Nephron progenitor cell (in vitro differentiated cells): ENCODE data around the gene PALLD.
A peak's percentile ranks its signal among the peaks of the same experiment; 100 is the strongest.

Experiments
- DNase-seq: peaks from one replicate; pipeline ENCODE4 v3.0.0; 2021
- H3K27ac Mint-ChIP-seq: 2 replicates; pipeline ENCODE4 v1.8.0; 2021; ENCODE audit warnings: mild to moderate bottlenecking, moderate library complexity, mixed read lengths
- H3K27me3 Mint-ChIP-seq: 2 replicates; pipeline ENCODE4 v1.8.0; 2021; ENCODE audit warnings: mild to moderate bottlenecking, low read depth, mixed read lengths; ENCODE audit not compliant: poor library complexity
- H3K36me3 Mint-ChIP-seq: 2 replicates; pipeline ENCODE4 v1.8.0; 2021; ENCODE audit warnings: low read depth, mixed read lengths
- H3K4me1 Mint-ChIP-seq: 2 replicates; pipeline ENCODE4 v1.8.0; 2021; ENCODE audit warnings: mixed read lengths
- H3K4me3 Mint-ChIP-seq: 2 replicates; pipeline ENCODE4 v1.8.0; 2021; ENCODE audit warnings: mild to moderate bottlenecking, moderate library complexity, mixed read lengths
- H3K9me3 Mint-ChIP-seq: 2 replicates; pipeline ENCODE4 v1.8.0; 2021; ENCODE audit warnings: mild to moderate bottlenecking, moderate library complexity, mixed read lengths
- CTCF ChIP-seq: fragments of 200-600 bp; sonication (generic); IDR thresholded peaks from 2 replicates; pipeline ENCODE4 v1.5.0; 2021; ENCODE audit warnings: antibody characterized with exemption

PALLD gene

DNA sequence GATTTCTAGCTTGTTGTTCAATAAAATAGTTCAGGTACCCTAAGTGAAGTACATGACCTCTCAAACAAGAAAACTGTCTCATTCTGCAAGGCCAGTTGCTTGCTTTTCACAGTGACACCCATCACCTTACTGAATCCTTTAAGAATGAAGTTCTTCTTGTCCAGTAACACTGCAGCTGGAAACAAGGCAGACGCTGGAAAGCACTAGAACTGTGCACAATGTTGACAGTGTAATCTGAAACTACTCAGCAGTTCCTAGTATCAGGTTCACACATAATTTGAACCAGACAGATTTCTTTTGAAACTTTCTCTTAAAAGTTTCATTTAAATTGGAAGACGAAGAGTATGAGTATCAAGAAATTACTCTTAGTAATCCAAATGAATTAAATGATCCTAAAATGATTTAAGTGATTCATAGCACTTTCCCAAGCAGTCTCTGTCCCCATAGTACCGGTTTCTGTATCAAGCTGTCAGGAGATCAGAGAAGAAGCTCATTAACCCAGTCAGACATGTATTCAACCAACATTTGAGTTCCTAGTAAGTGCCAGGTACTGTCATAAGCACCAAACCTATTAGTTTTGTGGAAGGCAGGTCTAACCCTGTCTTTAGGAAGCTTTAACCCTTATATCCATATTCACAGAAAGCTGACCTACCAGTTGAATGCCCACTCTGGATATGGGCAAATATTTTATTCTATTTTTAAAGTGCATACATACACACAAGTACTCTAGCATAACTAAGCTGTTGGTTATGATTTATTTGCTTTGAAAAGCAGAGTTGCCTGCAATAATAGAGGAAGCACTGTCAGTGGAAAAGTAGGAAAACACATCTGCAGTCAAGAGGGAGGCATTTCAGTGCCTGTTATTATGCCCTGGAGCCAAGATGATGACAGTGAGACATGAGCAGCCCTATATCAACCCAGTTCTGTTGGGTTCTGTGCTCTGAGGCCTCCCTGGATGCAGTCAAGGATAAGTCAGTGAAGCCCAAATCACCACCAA, 63.6 kb downstream of the PALLD start:
- Mint-ChIP-seq H3K4me3 (no peak overlapping the region), H3K4me1 (peaks cover 74% of the 10 kb centered on the region), H3K27me3 (peaks cover 2% of the 10 kb centered on the region), H3K9me3 (no peaks in the 10 kb centered on the region), H3K36me3 (no peaks in the 10 kb centered on the region), H3K27ac (peak overlapping the region; percentile 89)
- TF ChIP-seq CTCF, result no peak
- DNase-seq, result peak; percentile 26

DNA sequence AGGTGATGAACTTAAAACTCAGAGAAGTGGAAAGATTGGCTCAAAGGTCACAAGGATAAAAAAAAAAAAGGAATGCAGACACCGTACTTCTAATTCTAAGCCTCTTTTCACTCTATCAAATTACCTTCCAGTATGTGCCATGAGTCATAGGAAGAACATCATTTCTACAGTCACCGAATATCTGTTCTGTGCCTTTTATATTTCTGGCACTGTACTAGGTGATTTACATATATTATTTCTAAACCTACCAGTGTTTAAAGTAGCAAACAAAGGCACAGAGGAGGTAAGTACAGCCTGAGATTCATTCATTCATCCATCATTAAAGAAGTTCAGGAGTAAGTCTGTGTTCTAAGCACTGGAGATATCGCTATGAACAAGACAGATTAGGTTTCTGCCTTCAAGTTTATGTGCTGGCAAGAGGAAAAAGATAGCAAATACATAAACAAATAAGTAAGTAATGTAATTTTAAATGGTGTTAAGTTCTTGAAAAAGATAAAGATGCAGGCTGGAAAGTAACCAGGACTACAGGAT, 65.3 kb downstream of the PALLD start:
- peaks cover 2% of the 10 kb centered on the region for H3K27me3 Mint-ChIP-seq
- peaks cover 67% of the 10 kb centered on the region for H3K4me1 Mint-ChIP-seq
- H3K27ac Mint-ChIP-seq, result peak overlapping the region; percentile 78
- no peak for TF ChIP-seq CTCF
- no peaks in the 10 kb centered on the region for H3K36me3 Mint-ChIP-seq
- DNase-seq, result no peak
- H3K9me3 Mint-ChIP-seq, result no peaks in the 10 kb centered on the region
- H3K4me3 Mint-ChIP-seq, result no peak overlapping the region

GRCh38 chr4:168564023-168564422, 67.2 kb downstream of the PALLD start:
- Mint-ChIP-seq H3K4me3 (no peak overlapping the region), H3K27ac (no peak overlapping the region), H3K4me1 (peaks cover 51% of the 10 kb centered on the region), H3K27me3 (peaks cover 2% of the 10 kb centered on the region), H3K36me3 (no peaks in the 10 kb centered on the region), H3K9me3 (no peaks in the 10 kb centered on the region)
- no peak for DNase-seq
- TF ChIP-seq CTCF, result no peak

- peaks cover 2% of the 10 kb centered on the region for H3K27me3 Mint-ChIP-seq
- H3K27ac Mint-ChIP-seq, result no peak overlapping the region
- H3K4me1 Mint-ChIP-seq, result peaks cover 51% of the 10 kb centered on the region
- H3K4me3 Mint-ChIP-seq, result no peak overlapping the region
- no peak for TF ChIP-seq CTCF
- no peaks in the 10 kb centered on the region for H3K36me3 Mint-ChIP-seq
- H3K9me3 Mint-ChIP-seq, result no peaks in the 10 kb centered on the region
- DNase-seq, result no peak
These were observed 68.3 kb downstream of the PALLD start for GRCh38 chr4:168565130-168565529.

DNA sequence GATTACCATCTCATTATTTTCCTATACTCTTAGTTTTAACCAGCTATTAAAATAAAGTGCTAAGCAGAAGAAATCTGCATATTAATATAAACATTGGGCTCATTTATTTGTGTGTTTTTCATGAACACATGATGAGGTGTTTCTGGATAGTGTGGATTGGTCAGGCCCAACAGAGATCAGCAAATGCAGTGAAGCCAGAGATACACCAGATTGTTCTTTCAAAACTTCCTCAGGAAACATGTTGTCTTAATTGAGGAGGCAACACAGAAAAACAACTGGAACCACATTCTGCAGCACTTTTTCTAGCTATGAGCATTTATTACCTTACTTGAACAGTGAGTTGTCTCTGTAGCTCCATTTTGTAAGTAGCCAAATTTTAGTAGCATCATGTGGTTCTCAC, 69.9 kb downstream of the PALLD start:
- no peaks in the 10 kb centered on the region for H3K9me3 Mint-ChIP-seq
- peaks cover 35% of the 10 kb centered on the region for H3K4me1 Mint-ChIP-seq
- no peak for DNase-seq
- H3K4me3 Mint-ChIP-seq, result no peak overlapping the region
- peaks cover 2% of the 10 kb centered on the region for H3K27me3 Mint-ChIP-seq
- no peak for TF ChIP-seq CTCF
- no peak overlapping the region for H3K27ac Mint-ChIP-seq
- no peaks in the 10 kb centered on the region for H3K36me3 Mint-ChIP-seq
